GM12873 (cell line): Measurements from ENCODE around the gene ABHD15.
A peak's percentile ranks its signal among the peaks of the same experiment; 100 is the strongest.

ENCODE experiments used
- CTCF ChIP-seq: IDR thresholded peaks from 2 replicates; pipeline ENCODE4 v1.5.1; 2012; ENCODE audit warnings: low read depth, mild to moderate bottlenecking, moderate library complexity, low read length, control low read depth; ENCODE audit not compliant: insufficient read depth; ENCODE audit errors: missing control alignments

Gene ABHD15

GRCh38 chr17:29572691-29573557 lies 6.1 kb upstream of the ABHD15 start:
- TF ChIP-seq CTCF: peak; percentile 67

DNA sequence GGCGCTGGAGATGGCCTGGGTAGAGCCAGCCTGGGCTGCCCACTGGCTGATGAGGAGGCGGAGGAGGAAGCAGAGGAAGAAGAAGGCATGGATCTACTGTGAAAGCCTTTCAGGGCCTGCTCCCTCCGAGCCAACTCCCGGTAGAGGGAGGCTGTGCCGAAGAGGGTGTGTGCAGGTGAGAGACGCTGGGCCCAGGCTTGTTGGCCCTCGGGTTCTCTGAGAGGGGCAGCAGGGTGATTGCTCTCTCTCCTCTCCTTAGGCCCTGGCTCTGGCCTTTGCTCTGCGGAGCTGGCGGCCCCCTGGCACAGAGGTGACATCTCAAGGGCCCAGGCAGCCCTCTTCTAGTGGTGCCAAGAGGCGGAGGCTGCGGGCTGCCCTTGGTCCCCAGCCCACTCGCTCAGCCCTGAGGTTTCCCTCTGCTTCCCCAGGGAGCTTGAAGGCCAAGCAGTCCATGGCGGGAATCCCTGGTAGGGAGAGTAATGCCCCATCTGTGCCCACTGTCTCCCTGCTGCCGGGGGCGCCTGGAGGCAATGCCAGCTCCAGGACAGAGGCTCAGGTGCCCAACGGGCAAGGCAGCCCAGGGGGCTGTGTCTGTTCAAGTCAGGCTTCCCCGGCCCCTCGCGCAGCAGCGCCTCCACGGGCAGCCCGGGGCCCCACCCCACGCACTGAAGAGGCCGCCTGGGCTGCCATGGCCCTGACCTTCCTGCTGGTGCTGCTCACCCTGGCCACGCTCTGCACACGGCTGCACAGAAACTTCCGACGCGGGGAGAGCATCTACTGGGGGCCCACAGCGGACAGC lies 5.2 kb upstream of the ABHD15 start:
- TF ChIP-seq CTCF: no peak

GRCh38 chr17:29571486-29571882 lies 4.6 kb upstream of the ABHD15 start:
- no peak for TF ChIP-seq CTCF

DNA sequence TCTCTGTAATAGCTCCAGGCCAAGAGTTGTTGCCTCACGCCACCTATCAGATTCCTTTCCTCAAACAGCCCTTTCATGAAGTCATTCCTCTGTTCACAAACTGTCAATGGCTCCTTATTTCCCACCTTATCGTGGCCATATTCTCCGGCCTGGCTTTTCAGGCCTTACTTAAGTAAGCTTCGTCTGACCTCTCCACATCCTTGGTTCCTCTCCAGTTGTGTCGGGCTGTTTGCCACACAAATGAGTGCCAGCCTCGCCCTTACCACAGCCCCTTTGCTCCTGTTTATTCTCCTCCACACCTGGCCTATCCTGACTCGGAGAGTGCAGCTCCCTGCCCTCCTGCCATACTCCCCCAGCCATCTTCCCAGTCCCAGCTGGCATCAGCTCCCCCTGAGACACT lies 3.7 kb upstream of the ABHD15 start:
- TF ChIP-seq CTCF: no peak

DNA sequence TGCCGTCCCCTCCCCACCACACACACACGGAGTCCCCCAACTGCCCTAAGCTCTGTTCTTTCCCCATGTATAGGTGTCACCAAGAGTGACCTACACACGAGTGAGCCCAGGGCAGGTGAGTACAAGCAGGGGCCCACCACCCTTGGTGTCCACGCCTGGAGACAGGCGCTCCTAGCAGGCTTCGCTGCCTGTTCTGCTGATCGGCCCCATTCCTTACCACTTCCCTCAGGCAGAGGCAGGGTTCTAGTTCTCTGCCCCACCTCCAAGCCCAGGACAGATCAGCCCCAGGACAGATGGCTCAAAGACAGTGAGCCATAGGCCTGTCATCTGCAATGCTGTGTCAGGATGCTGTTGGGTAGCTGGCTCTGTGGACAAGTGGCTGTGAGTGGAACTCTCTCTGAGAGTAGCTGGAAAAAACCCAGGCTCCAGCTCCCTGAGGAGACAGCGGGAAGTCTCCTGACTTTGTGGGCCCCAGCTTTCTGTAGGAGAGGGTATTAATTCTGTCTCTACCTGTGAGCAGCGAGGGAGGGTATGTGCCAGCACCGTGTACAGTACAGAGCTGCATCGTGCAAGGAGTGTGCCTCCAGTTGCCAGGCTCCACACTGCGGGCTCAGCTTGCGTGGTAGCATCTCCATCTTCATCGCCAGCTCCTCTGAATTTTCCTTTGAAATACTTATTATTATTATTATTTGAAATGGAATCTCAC lies 2.6 kb upstream of the ABHD15 start:
- TF ChIP-seq CTCF: no peak

GRCh38 chr17:29568331-29569244 lies 1.8 kb upstream of the ABHD15 start, which contains the start of gene TP53I13:
Gene TP53I13, plus strand, starts transcription at chr17:29568701. Its CDS starts 58 bp downstream, at chr17:29568759.
- no peak for TF ChIP-seq CTCF
